T-cell (primary cell): ENCODE data around the gene ROR2. TPM values are rescaled to one million over a fixed set of nuclear protein-coding genes. Genes with fewer than 3 reads are reported as not detected.

Source experiments
- ATAC-seq, 4 experiments: fragments of 200-7000 bp in 3 of 4; fragments of 150-1000 bp in 1 of 4; cut with Tn5 transposase; replicated peaks in 1 of 4; 1 replicate in 3 of 4; 2 replicates in 1 of 4; pipeline ENCODE4 v1.10.0; 2021; ENCODE audit warnings: moderate library complexity in 3 of 4, mild to moderate bottlenecking in 2 of 4, moderate number of reproducible peaks in 1 of 4
- CTCF ChIA-PET, 2 donors: fragments of 300-600 bp; sonication (Branson Sonifier 250); formaldehyde crosslinking; loops; one replicate each; lab custom pipeline; 2022; ENCODE audit warnings: antibody characterized with exemption in 2 of 2; lab: Charles Lee
- POLR2A ChIA-PET, 2 donors: fragments of 300-600 bp; sonication (Branson Sonifier 250); formaldehyde crosslinking; loops; one replicate each; lab custom pipeline; 2022; ENCODE audit warnings: antibody characterized with exemption in 2 of 2; lab: Charles Lee
- DNase-seq, 35 experiments: peaks; one replicate each; pipeline versions ENCODE4 v3.0.0 to v3.0.0-alpha.2; 2013 to 2023
- H3K27ac ChIP-seq: one replicate; pipeline ENCODE4 v1.5.1; 2013; ENCODE audit warnings: low read length
- H3K27me3 ChIP-seq, 2 experiments: replicated peaks in 1 of 2; 1 replicate in 1 of 2; 2 replicates in 1 of 2; pipeline versions ENCODE4 v1.6.1 to v1.7.0; 2013; ENCODE audit warnings: low read length in 1 of 2, mixed read lengths in 1 of 2; ENCODE audit not compliant: control insufficient read depth in 2 of 2, insufficient read depth in 2 of 2; ENCODE audit errors: extremely low read depth in 1 of 2
- H3K36me3 ChIP-seq, 2 donors: 1 replicate in 1 of 2; 2 replicates in 1 of 2; pipeline versions ENCODE4 v1.6.1 to v1.7.0; 2013; ENCODE audit warnings: low read length in 1 of 2; ENCODE audit not compliant: control insufficient read depth in 2 of 2, insufficient read depth in 1 of 2; ENCODE audit errors: extremely low read depth in 1 of 2
- H3K4me1 ChIP-seq, 2 experiments: 1 replicate in 1 of 2; 2 replicates in 1 of 2; pipeline versions ENCODE4 v1.6.1 to v1.7.0; 2013; ENCODE audit warnings: low read length in 2 of 2, mixed read lengths in 1 of 2; ENCODE audit not compliant: insufficient read depth in 2 of 2, control insufficient read depth in 1 of 2; ENCODE audit errors: extremely low read depth in 1 of 2
- H3K4me3 ChIP-seq, 2 donors: 1 replicate in 1 of 2; 2 replicates in 1 of 2; pipeline versions ENCODE4 v1.5.1 to v1.7.0; 2013; ENCODE audit warnings: mild to moderate bottlenecking in 2 of 2, low read length in 1 of 2, moderate library complexity in 1 of 2; ENCODE audit not compliant: control insufficient read depth in 1 of 2; ENCODE audit errors: extremely low read depth in 1 of 2
- H3K9me3 ChIP-seq: 2 replicates; pipeline ENCODE4 v1.7.0; 2013
- H3K27ac Mint-ChIP-seq, 2 donors: one replicate each; pipeline ENCODE4 v1.8.0; 2020 to 2021; ENCODE audit warnings: mild to moderate bottlenecking in 2 of 2, mixed read lengths in 2 of 2
- H3K27me3 Mint-ChIP-seq, 2 donors: one replicate each; pipeline ENCODE4 v1.8.0; 2021 to 2022; ENCODE audit warnings: mixed read lengths in 2 of 2
- H3K36me3 Mint-ChIP-seq: one replicate; pipeline ENCODE4 v1.8.0; 2021; ENCODE audit warnings: mixed read lengths
- H3K4me1 Mint-ChIP-seq, 3 donors: one replicate each; pipeline ENCODE4 v1.8.0; 2020 to 2022; ENCODE audit warnings: mixed read lengths in 3 of 3, mild to moderate bottlenecking in 1 of 3
- H3K4me3 Mint-ChIP-seq, 3 donors: one replicate each; pipeline ENCODE4 v1.8.0; 2020 to 2022; ENCODE audit warnings: mild to moderate bottlenecking in 3 of 3, mixed read lengths in 3 of 3, moderate library complexity in 3 of 3
- H3K9me3 Mint-ChIP-seq, 3 donors: one replicate each; pipeline ENCODE4 v1.8.0; 2020 to 2022; ENCODE audit warnings: mixed read lengths in 3 of 3
- WGBS: methylation state at CpG from one replicate; pipeline ENCODE4 v1.1.5; 2013; ENCODE audit warnings: missing lambda C conversion rate; ENCODE audit not compliant: insufficient coverage; 5-methylcytosine and 5-hydroxymethylcytosine counted together
- total RNA-seq, 35 experiments: library from RNA in 6 of 35; stranded (reverse) in 6 of 35; fragments of 120-200 nt in 1 of 35; gene quantifications; one replicate each; pipeline versions ENCODE4 v1.2.1 to v1.2.4 and lab custom pipeline; 2013 to 2026

The ROR2 gene
- total RNA-seq, 5 donors from 2014 or later (not counting 1 experiment from before 2014, with no cell fraction given) = 0.07 to 0.28 (median 0.15) TPM; not detected in 1

GRCh38 chr9:91842358-91843049, 107.5 kb downstream of the ROR2 start:
- peaks cover 0 to 50% of the 10 kb centered on the region in 2 experiments for H3K27me3 ChIP-seq
- Mint-ChIP-seq H3K9me3 (no peaks in the 10 kb centered on the region), H3K27ac (no peak overlapping the region), H3K4me3 (no peak overlapping the region), H3K4me1 (peaks cover 11 to 17% (median 16%) of the 10 kb centered on the region in 3 donors), H3K27me3 (peaks cover 22 to 39% of the 10 kb centered on the region in 2 donors), H3K36me3 (no peaks in the 10 kb centered on the region)
- POLR2A ChIA-PET = no interaction called here
- peaks cover 0 to 5% of the 10 kb centered on the region in 2 experiments for H3K4me1 ChIP-seq
- H3K27ac ChIP-seq = no peak overlapping the region
- H3K36me3 ChIP-seq = no peaks in the 10 kb centered on the region
- DNase-seq (no peak), ATAC-seq (no peak)
- no peak overlapping the region for H3K4me3 ChIP-seq
- CTCF ChIA-PET = no interaction called here
- no peaks in the 10 kb centered on the region for H3K9me3 ChIP-seq
- WGBS = 66% methylated on average over 7 of the region's 9 CpGs

- ATAC-seq (no peak), DNase-seq (no peak)
- H3K27ac ChIP-seq = no peak overlapping the region
- 77% methylated on average over 3 of the region's 5 CpGs for WGBS
- H3K9me3 ChIP-seq = no peaks in the 10 kb centered on the region
- Mint-ChIP-seq H3K9me3 (no peaks in the 10 kb centered on the region), H3K27ac (no peak overlapping the region), H3K27me3 (peaks cover 20 to 39% of the 10 kb centered on the region in 2 donors), H3K4me3 (no peak overlapping the region), H3K4me1 (peaks cover 7 to 10% (median 9%) of the 10 kb centered on the region in 3 donors), H3K36me3 (no peaks in the 10 kb centered on the region)
- no peak overlapping the region for H3K4me3 ChIP-seq
- ChIA-PET POLR2A (no interaction called here), CTCF (no interaction called here)
- peaks cover 0 to 47% of the 10 kb centered on the region in 2 experiments for H3K27me3 ChIP-seq
- peaks cover 0 to 2% of the 10 kb centered on the region in 2 experiments for H3K4me1 ChIP-seq
- no peaks in the 10 kb centered on the region for H3K36me3 ChIP-seq
Measured at GRCh38 chr9:91841591-91841990, 108.4 kb downstream of the ROR2 start.

GRCh38 chr9:91840882-91841281, 109.1 kb downstream of the ROR2 start:
- WGBS = 90% methylated on average over 4 of the region's 6 CpGs
- Mint-ChIP-seq H3K27me3 (peaks cover 20 to 42% of the 10 kb centered on the region in 2 donors), H3K27ac (no peak overlapping the region), H3K9me3 (no peaks in the 10 kb centered on the region), H3K36me3 (no peaks in the 10 kb centered on the region), H3K4me3 (no peak overlapping the region), H3K4me1 (peaks cover 7 to 10% (median 9%) of the 10 kb centered on the region in 3 donors)
- POLR2A ChIA-PET = no interaction called here
- Histone ChIP-seq H3K36me3 (no peaks in the 10 kb centered on the region), H3K4me1 (peaks cover 0 to 2% of the 10 kb centered on the region in 2 experiments), H3K9me3 (no peaks in the 10 kb centered on the region), H3K27me3 (peaks cover 0 to 47% of the 10 kb centered on the region in 2 experiments), H3K4me3 (no peak overlapping the region), H3K27ac (no peak overlapping the region)
- no peak for DNase-seq
- no peak for ATAC-seq
- CTCF ChIA-PET = no interaction called here

- Mint-ChIP-seq H3K4me3 (no peak overlapping the region), H3K27ac (no peak overlapping the region), H3K4me1 (peaks cover 7 to 10% (median 9%) of the 10 kb centered on the region in 3 donors), H3K36me3 (no peaks in the 10 kb centered on the region), H3K9me3 (no peaks in the 10 kb centered on the region), H3K27me3 (peaks cover 20 to 43% of the 10 kb centered on the region in 2 donors)
- peaks cover 0 to 2% of the 10 kb centered on the region in 2 experiments for H3K4me1 ChIP-seq
- H3K9me3 ChIP-seq = no peaks in the 10 kb centered on the region
- DNase-seq (no peak), ATAC-seq (no peak)
- CTCF ChIA-PET = no interaction called here
- POLR2A ChIA-PET = no interaction called here
- no peak overlapping the region for H3K27ac ChIP-seq
- no peak overlapping the region for H3K4me3 ChIP-seq
- H3K27me3 ChIP-seq = peaks cover 0 to 47% of the 10 kb centered on the region in 2 experiments
- no peaks in the 10 kb centered on the region for H3K36me3 ChIP-seq
- 87% methylated on average over 8 of the region's 8 CpGs for WGBS
Measured at GRCh38 chr9:91840469-91840868, 109.6 kb downstream of the ROR2 start.

GRCh38 chr9:91839926-91840465, 110.0 kb downstream of the ROR2 start:
- 46% methylated on average over 9 of the region's 14 CpGs for WGBS
- no peak overlapping the region for H3K27ac Mint-ChIP-seq
- H3K4me1 Mint-ChIP-seq = peaks cover 7 to 10% (median 9%) of the 10 kb centered on the region in 3 donors
- peaks cover 0 to 43% of the 10 kb centered on the region in 2 experiments for H3K27me3 ChIP-seq
- ChIA-PET CTCF (no interaction called here), POLR2A (no interaction called here)
- no peaks in the 10 kb centered on the region for H3K9me3 ChIP-seq
- no peaks in the 10 kb centered on the region for H3K36me3 Mint-ChIP-seq
- H3K36me3 ChIP-seq = no peaks in the 10 kb centered on the region
- H3K4me3 ChIP-seq = no peak overlapping the region
- ATAC-seq (no peak), DNase-seq (no peak)
- peaks cover 0 to 2% of the 10 kb centered on the region in 2 experiments for H3K4me1 ChIP-seq
- no peak overlapping the region for H3K27ac ChIP-seq
- H3K4me3 Mint-ChIP-seq = no peak overlapping the region
- H3K27me3 Mint-ChIP-seq = peaks cover 20 to 43% of the 10 kb centered on the region in 2 donors
- H3K9me3 Mint-ChIP-seq = no peaks in the 10 kb centered on the region

- Histone ChIP-seq H3K4me1 (peaks cover 0 to 2% of the 10 kb centered on the region in 2 experiments), H3K27me3 (peaks cover 0 to 37% of the 10 kb centered on the region in 2 experiments), H3K4me3 (no peak overlapping the region), H3K36me3 (no peaks in the 10 kb centered on the region), H3K9me3 (no peaks in the 10 kb centered on the region), H3K27ac (no peak overlapping the region)
- WGBS = 83% methylated on average over 19 of the region's 21 CpGs
- no peaks in the 10 kb centered on the region for H3K36me3 Mint-ChIP-seq
- ChIA-PET POLR2A (no interaction called here), CTCF (no interaction called here)
- H3K4me1 Mint-ChIP-seq = peaks cover 0 to 4% (median under 1%) of the 10 kb centered on the region in 3 donors
- DNase-seq = no peak
- no peak for ATAC-seq
- no peak overlapping the region for H3K27ac Mint-ChIP-seq
- H3K9me3 Mint-ChIP-seq = no peaks in the 10 kb centered on the region
- no peak overlapping the region for H3K4me3 Mint-ChIP-seq
- peaks cover 17 to 37% of the 10 kb centered on the region in 2 donors for H3K27me3 Mint-ChIP-seq
Measured at GRCh38 chr9:91837981-91838731, 111.9 kb downstream of the ROR2 start.
